Gastrocnemius medialis (tissue), 4 donors: ENCODE results near the gene PCGF1. TPM values are rescaled to one million over a fixed set of nuclear protein-coding genes. Genes with fewer than 3 reads are reported as not detected.
A peak's percentile ranks its signal among the peaks of the same experiment; 100 is the strongest.

Experiments
- ATAC-seq, 2 donors: fragments of 150-250 bp; one replicate each; pipeline ENCODE4 v1.9.1; 2016
- DNase-seq, 2 donors: peaks; one replicate each; pipeline ENCODE4 v3.0.0-alpha.2; 2019
- H3K27ac ChIP-seq, 4 donors: fragments of 200-600 bp; sonication (generic); 1 replicate in 1 of 4; 2 replicates in 3 of 4; pipeline ENCODE4 v1.5.1; 2016 to 2018; ENCODE audit warnings: mild to moderate bottlenecking in 2 of 4, moderate library complexity in 1 of 4
- H3K27me3 ChIP-seq, 3 donors: fragments of 200-600 bp; sonication (generic) in 2 of 3; 1 replicate in 1 of 3; 2 replicates in 2 of 3; pipeline versions ENCODE4 v1.5.1 to v1.6.0; 2016 to 2019; ENCODE audit warnings: mild to moderate bottlenecking in 1 of 3, moderate library complexity in 1 of 3
- H3K36me3 ChIP-seq, 2 donors: fragments of 200-600 bp; sonication (generic) in 1 of 2; one replicate each; pipeline ENCODE4 v1.5.1; 2017 to 2018
- H3K4me1 ChIP-seq, 2 donors: fragments of 200-600 bp; sonication (generic) in 1 of 2; one replicate each; pipeline ENCODE4 v1.5.1; 2016 to 2017; ENCODE audit warnings: mild to moderate bottlenecking in 2 of 2
- H3K4me3 ChIP-seq, 4 donors: fragments of 200-600 bp; sonication (generic) in 3 of 4; 1 replicate in 1 of 4; 2 replicates in 3 of 4; pipeline ENCODE4 v1.5.1; 2016 to 2019; ENCODE audit warnings: mild to moderate bottlenecking in 2 of 4
- H3K9me3 ChIP-seq, 3 donors: fragments of 200-600 bp; sonication (generic) in 2 of 3; 1 replicate in 1 of 3; 2 replicates in 2 of 3; pipeline ENCODE4 v1.5.1; 2016 to 2019
- POLR2A ChIP-seq, 2 donors: fragments of 450-650 bp; IDR thresholded peaks; one replicate each; pipeline ENCODE4 v1.6.1; 2017; ENCODE audit warnings: antibody characterized with exemption in 2 of 2, mild to moderate bottlenecking in 2 of 2, moderate library complexity in 2 of 2
- in situ Hi-C, 4 donors: fragments of 200-750 bp; cut with MboI; loops; one replicate each; pipeline versions ENCODE4 v1.15.0 to v1.8.0; 2017; ENCODE audit warnings: low sequenced_read_pairs in 4 of 4
- intact Hi-C: fragments of 100-400 bp; cut with DNase I; formaldehyde crosslinking; loops from one replicate; pipeline ENCODE4 v1.15.1; 2023; ENCODE audit warnings: low total_unique reads
- total RNA-seq, 4 donors: library from RNA; depleted of rRNA; stranded (reverse); fragments of >200 nt; gene quantifications; one replicate each; pipeline versions ENCODE4 v1.1.0 to v1.2.3, GENCODE V29; 2016
- TF ChIP-seq, protein P1 (sequence below), 5 experiments: fragments of 450-650 bp in 3 of 5; fragments of 200-600 bp in 2 of 5; sonication (generic) in 2 of 5; IDR thresholded peaks in 4 of 5; conservative IDR thresholded peaks in 1 of 5; 1 replicate in 4 of 5; 2 replicates in 1 of 5; pipeline ENCODE4 v1.5.1; 2016 to 2019; ENCODE audit warnings: antibody characterized with exemption in 5 of 5, mild to moderate bottlenecking in 3 of 5, moderate library complexity in 3 of 5

The PCGF1 gene
- total RNA-seq, 4 donors from 2014 or later: 14.2 to 23.6 (median 20.0) TPM

DNA sequence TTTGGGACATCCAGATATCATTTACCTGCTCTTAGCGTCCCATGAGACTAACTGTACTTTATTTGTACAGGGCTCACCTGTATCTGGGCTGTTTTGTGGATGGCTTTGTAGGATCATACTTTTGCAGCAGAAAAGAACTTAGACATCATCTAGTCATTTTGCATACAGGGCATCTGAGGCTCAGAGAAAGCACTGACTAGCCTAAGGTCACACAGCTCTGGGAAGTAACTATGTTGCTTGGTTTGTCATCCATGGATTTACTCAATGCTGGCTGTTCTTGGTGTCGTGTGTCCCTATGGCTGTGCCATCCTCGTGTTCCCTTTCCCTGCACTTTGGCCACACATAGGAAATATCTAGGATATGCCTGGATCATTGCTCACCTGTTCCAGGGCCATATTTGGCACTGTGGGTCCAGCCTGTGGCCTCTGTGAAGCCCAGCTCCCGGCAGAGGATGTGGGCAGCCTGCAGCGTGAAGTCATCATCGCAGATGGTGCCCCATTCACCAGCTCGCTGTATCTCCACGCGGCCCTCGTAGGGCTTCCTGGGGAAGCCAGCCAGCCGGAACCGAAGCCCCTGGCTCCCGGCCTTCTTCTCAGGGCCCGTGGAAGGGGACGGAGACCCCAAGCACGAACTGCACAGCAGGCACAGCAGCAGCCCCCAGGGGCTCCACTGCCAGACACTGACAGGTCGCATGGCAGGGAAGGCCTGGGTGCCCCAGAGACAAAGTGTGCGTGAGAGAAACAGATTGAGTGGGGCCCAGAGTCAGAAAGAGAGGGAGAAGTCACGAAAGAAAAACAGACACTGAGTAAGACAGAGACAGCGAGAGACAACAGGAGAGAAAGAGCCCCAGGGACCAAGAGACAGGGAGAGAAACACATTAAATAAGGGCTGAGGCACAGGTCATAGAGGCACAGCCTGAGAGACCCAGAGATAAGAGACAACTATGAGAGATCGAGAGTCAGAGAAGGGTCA, 44.7 kb upstream of the PCGF1 start:
- Histone ChIP-seq H3K27me3 (peaks cover 24 to 47% (median 46%) of the 10 kb centered on the region in 3 donors), H3K9me3 (no peaks in the 10 kb centered on the region), H3K36me3 (no peaks in the 10 kb centered on the region), H3K27ac (peak overlapping the region in 2 of 4 donors; percentile 76 to 78), H3K4me1 (peaks cover 4 to 20% of the 10 kb centered on the region in 2 donors), H3K4me3 (no peak overlapping the region)
- DNase-seq (no peak), ATAC-seq (no peak)
- in situ Hi-C loops (no loop called here), intact Hi-C loops (no loop called here)
- no peak for TF ChIP-seq POLR2A (IDR thresholded peaks at IDR 0.05)
- TF ChIP-seq, protein P1, sequence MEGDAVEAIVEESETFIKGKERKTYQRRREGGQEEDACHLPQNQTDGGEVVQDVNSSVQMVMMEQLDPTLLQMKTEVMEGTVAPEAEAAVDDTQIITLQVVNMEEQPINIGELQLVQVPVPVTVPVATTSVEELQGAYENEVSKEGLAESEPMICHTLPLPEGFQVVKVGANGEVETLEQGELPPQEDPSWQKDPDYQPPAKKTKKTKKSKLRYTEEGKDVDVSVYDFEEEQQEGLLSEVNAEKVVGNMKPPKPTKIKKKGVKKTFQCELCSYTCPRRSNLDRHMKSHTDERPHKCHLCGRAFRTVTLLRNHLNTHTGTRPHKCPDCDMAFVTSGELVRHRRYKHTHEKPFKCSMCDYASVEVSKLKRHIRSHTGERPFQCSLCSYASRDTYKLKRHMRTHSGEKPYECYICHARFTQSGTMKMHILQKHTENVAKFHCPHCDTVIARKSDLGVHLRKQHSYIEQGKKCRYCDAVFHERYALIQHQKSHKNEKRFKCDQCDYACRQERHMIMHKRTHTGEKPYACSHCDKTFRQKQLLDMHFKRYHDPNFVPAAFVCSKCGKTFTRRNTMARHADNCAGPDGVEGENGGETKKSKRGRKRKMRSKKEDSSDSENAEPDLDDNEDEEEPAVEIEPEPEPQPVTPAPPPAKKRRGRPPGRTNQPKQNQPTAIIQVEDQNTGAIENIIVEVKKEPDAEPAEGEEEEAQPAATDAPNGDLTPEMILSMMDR (IDR thresholded peaks at IDR 0.05 in 4 of 5, conservative IDR thresholded peaks at IDR 0.05 in 1 of 5): no peak

DNA sequence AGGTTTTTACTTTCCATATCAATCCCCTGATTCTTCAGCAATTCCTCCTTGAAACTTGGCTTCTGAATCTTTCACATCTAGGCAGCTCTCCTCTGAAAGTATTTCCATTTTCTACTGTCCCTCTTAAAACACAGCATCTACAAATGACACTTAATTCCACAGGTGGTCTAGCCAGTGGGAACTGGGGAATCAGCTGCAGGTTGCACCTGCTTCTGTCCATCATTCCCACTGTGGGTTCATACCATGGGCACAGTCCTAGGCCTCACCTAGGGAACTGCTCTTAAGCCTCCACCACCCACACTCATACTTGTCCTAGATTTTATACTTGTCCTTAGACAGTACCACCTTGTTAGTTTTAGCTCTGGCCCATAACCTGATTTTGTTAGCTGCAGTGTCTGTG, 44.0 kb upstream of the PCGF1 start:
- H3K9me3 ChIP-seq: no peaks in the 10 kb centered on the region
- H3K27ac ChIP-seq: no peak overlapping the region
- intact Hi-C loops: no loop called here
- in situ Hi-C loops: no loop called here
- H3K36me3 ChIP-seq: no peaks in the 10 kb centered on the region
- H3K4me3 ChIP-seq: no peak overlapping the region
- peaks cover 4 to 20% of the 10 kb centered on the region in 2 donors for H3K4me1 ChIP-seq
- no peak for DNase-seq
- peaks cover 24 to 47% (median 46%) of the 10 kb centered on the region in 3 donors for H3K27me3 ChIP-seq
- ATAC-seq: no peak
- TF ChIP-seq, protein P1 (IDR thresholded peaks at IDR 0.05 in 4 of 5, conservative IDR thresholded peaks at IDR 0.05 in 1 of 5): no peak
- no peak for TF ChIP-seq POLR2A (IDR thresholded peaks at IDR 0.05)

DNA sequence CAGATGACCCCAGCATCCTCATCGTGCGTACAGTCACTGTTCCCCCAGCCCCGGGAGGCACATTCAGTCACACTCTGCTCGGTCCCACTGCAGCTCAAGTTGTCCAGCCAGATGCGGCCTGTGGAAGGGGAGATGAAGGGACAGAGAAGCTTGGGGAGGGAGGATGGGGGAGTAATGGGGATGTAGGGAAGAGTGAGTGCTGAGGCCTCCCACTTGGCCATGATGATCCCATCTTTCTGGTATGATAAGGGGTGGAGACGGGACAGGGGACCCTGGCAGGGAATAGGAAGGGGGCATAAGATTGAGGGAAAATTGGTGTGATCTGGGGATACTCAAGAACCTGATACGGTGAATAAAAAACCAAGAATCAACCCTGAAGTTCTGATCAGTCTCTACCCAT, 42.7 kb upstream of the PCGF1 start:
- intact Hi-C loops (no loop called here), in situ Hi-C loops (no loop called here)
- Histone ChIP-seq H3K36me3 (no peaks in the 10 kb centered on the region), H3K4me1 (peaks cover 4 to 18% of the 10 kb centered on the region in 2 donors), H3K27me3 (peaks cover 24 to 40% (median 37%) of the 10 kb centered on the region in 3 donors), H3K9me3 (no peaks in the 10 kb centered on the region), H3K4me3 (no peak overlapping the region), H3K27ac (no peak overlapping the region)
- no peak for ATAC-seq
- DNase-seq: no peak
- no peak for TF ChIP-seq POLR2A (IDR thresholded peaks at IDR 0.05)
- TF ChIP-seq, protein P1 (IDR thresholded peaks at IDR 0.05 in 4 of 5, conservative IDR thresholded peaks at IDR 0.05 in 1 of 5): no peak

DNA sequence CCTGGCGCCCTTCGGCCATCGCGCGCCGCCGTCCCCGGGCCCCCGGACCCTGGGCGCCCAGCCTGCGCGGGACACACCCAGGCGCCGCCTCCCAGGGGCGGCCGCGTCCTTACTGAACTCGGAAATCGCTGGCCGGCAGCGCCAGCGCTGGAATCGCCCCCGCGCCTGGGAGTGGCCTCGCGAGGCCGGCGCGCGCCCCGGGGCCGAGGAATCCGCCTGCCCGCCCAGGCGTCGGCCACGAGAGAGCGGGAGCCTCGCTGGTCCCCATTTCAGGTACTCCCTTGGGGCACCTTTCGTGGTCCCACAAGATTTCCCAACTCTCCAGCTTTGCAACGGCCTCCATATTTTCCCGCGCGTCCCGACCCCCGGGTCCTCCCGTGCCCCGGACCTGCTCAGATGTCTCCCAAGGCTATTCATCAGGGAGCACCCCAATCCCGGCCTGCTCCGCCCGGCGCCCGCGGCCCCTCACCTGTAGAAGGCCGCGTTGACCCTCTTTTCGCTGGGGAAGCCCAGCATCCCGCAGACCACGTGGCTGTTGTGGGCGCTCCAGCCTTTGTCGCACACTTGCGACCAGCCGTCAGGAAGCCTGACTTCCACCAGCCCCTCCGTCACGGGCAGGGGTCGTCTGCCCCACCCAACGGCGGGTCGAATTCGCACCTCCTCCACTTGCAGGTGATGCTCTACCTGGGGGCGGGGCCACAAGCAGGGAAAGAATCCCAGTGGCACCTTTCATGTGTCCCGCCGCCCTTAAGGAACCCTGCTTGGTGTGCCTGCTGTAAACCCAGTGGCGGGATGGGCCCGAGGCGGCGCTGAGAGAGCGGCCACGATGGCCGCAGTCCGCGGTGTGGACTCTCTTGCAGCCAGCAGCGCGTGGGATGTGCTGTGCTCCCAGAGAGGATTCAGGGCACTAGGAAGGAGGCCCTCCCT, 41.7 kb upstream of the PCGF1 start:
- DNase-seq: no peak
- TF ChIP-seq, protein P1 (IDR thresholded peaks at IDR 0.05 in 4 of 5, conservative IDR thresholded peaks at IDR 0.05 in 1 of 5): no peak
- no peak for TF ChIP-seq POLR2A (IDR thresholded peaks at IDR 0.05)
- Histone ChIP-seq H3K4me3 (peak overlapping the region; percentile 55 to 70 (median 63)), H3K36me3 (no peaks in the 10 kb centered on the region), H3K27ac (peak overlapping the region; percentile 32 to 65 (median 53)), H3K9me3 (no peaks in the 10 kb centered on the region), H3K4me1 (peaks cover 4 to 13% of the 10 kb centered on the region in 2 donors), H3K27me3 (peaks cover 17 to 30% (median 26%) of the 10 kb centered on the region in 3 donors)
- intact Hi-C loops (loop anchor here (1.0 kb wide), 1 partner anchor 42 kb away; the partner anchor contains the start of gene PCGF1), in situ Hi-C loops (loop anchor here in 1 of 4 donors (25.0 kb wide), 1 partner anchor 1312 kb away; the partner anchor contains the start of genes CCT7 and PRADC1)
- ATAC-seq: peak; percentile 45 to 70
